ENCODE measurements around the gene ACCS.

Gene ACCS

GRCh38 chr11:44043157-44043556, 22.9 kb upstream of the ACCS start:
- Histone ChIP-seq H2BK12ac (ENCODE audit: low read length in 2 of 2) (no peak overlapping the region), H3K27ac (ENCODE audit: low read length, poor library complexity, severe bottlenecking) (no peak overlapping the region), H2BK5ac (ENCODE audit: low read depth, low read length, poor library complexity, severe bottlenecking) (no peak overlapping the region), H3K14ac (ENCODE audit: low read length in 2 of 2) (no peak overlapping the region), H3K79me1 (replicated peaks; ENCODE audit: low read length, poor library complexity, severe bottlenecking) (no peaks in the 10 kb centered on the region), H2BK15ac (ENCODE audit: low read depth, poor library complexity, severe bottlenecking) (no peak overlapping the region), H4K8ac (ENCODE audit: low read length) (no peak overlapping the region), H2AFZ (ENCODE audit: low read depth, low read length) (no peak overlapping the region), H3K18ac (ENCODE audit: low read depth in 1 of 2, low read length in 2 of 2) (no peak overlapping the region), H3K27me3 (ENCODE audit: control insufficient read depth in 1 of 2, insufficient read depth in 1 of 2, low read length in 2 of 2) (peaks cover under 1 to 40% of the 10 kb centered on the region in 2 experiments), H3K4ac (ENCODE audit: low read depth in 1 of 2, low read length in 2 of 2) (no peak overlapping the region), H4K91ac (ENCODE audit: low read length) (no peak overlapping the region), H3K23ac (ENCODE audit: low read length in 2 of 2) (no peak overlapping the region), H3K9me3 (ENCODE audit: control insufficient read depth, low read length) (peaks cover 9% of the 10 kb centered on the region), H3K4me3 (ENCODE audit: insufficient read depth in 1 of 2, low read depth in 1 of 2, low read length in 2 of 2) (no peak overlapping the region), H3K9ac (ENCODE audit: low read length) (no peak overlapping the region), H2AK5ac (ENCODE audit: low read length, severe bottlenecking) (no peak overlapping the region), H2BK120ac (ENCODE audit: low read depth, low read length) (no peak overlapping the region), H3K4me2 (ENCODE audit: low read length, poor library complexity, severe bottlenecking) (no peak overlapping the region), H3K36me3 (ENCODE audit: control insufficient read depth in 1 of 2, insufficient read depth in 2 of 2, low read depth in 1 of 2, low read length in 2 of 2) (no peaks in the 10 kb centered on the region), H3K4me1 (ENCODE audit: control insufficient read depth, insufficient read depth, low read depth, low read length) (no peaks in the 10 kb centered on the region)
- no peak for DNase-seq
- 80% methylated on average over 1 of the region's 2 CpGs for WGBS

- H3K36me3 ChIP-seq (ENCODE audit: control insufficient read depth in 1 of 2, insufficient read depth in 2 of 2, low read depth in 1 of 2, low read length in 2 of 2) = no peaks in the 10 kb centered on the region
- no peak overlapping the region for H2BK12ac ChIP-seq (ENCODE audit: low read length in 2 of 2)
- no peak overlapping the region for H2AK5ac ChIP-seq (ENCODE audit: low read length, severe bottlenecking)
- no peaks in the 10 kb centered on the region for H3K4me1 ChIP-seq (ENCODE audit: control insufficient read depth, insufficient read depth, low read depth, low read length)
- no peak overlapping the region for H2BK120ac ChIP-seq (ENCODE audit: low read depth, low read length)
- H4K8ac ChIP-seq (ENCODE audit: low read length) = no peak overlapping the region
- H3K27me3 ChIP-seq (ENCODE audit: control insufficient read depth in 1 of 2, insufficient read depth in 1 of 2, low read length in 2 of 2) = peaks cover 0 to 33% of the 10 kb centered on the region in 2 experiments
- no peak overlapping the region for H3K4ac ChIP-seq (ENCODE audit: low read depth in 1 of 2, low read length in 2 of 2)
- H3K27ac ChIP-seq (ENCODE audit: low read length, poor library complexity, severe bottlenecking) = no peak overlapping the region
- H3K18ac ChIP-seq (ENCODE audit: low read depth in 1 of 2, low read length in 2 of 2) = no peak overlapping the region
- H2BK15ac ChIP-seq (ENCODE audit: low read depth, poor library complexity, severe bottlenecking) = no peak overlapping the region
- H3K4me3 ChIP-seq (ENCODE audit: insufficient read depth in 1 of 2, low read depth in 1 of 2, low read length in 2 of 2) = no peak overlapping the region
- no peak for DNase-seq
- H3K79me1 ChIP-seq (replicated peaks; ENCODE audit: low read length, poor library complexity, severe bottlenecking) = no peaks in the 10 kb centered on the region
- H3K23ac ChIP-seq (ENCODE audit: low read length in 2 of 2) = no peak overlapping the region
- peaks cover 4% of the 10 kb centered on the region for H3K9me3 ChIP-seq (ENCODE audit: control insufficient read depth, low read length)
- 100% methylated on average over 1 of the region's 2 CpGs for WGBS
- no peak overlapping the region for H2BK5ac ChIP-seq (ENCODE audit: low read depth, low read length, poor library complexity, severe bottlenecking)
- no peak overlapping the region for H4K91ac ChIP-seq (ENCODE audit: low read length)
- H2AFZ ChIP-seq (ENCODE audit: low read depth, low read length) = no peak overlapping the region
- H3K4me2 ChIP-seq (ENCODE audit: low read length, poor library complexity, severe bottlenecking) = no peak overlapping the region
- H3K14ac ChIP-seq (ENCODE audit: low read length in 2 of 2) = no peak overlapping the region
- H3K9ac ChIP-seq (ENCODE audit: low read length) = no peak overlapping the region
Observed at GRCh38 chr11:44046182-44046581, 19.9 kb upstream of the ACCS start.

- no peak overlapping the region for H4K8ac ChIP-seq (ENCODE audit: low read length)
- 89% methylated on average over 2 of the region's 2 CpGs for WGBS
- H3K4me2 ChIP-seq (ENCODE audit: low read length, poor library complexity, severe bottlenecking) = no peak overlapping the region
- H3K18ac ChIP-seq (ENCODE audit: low read depth in 1 of 2, low read length in 2 of 2) = no peak overlapping the region
- H3K23ac ChIP-seq (ENCODE audit: low read length in 2 of 2) = no peak overlapping the region
- no peak overlapping the region for H2BK5ac ChIP-seq (ENCODE audit: low read depth, low read length, poor library complexity, severe bottlenecking)
- no peak overlapping the region for H3K14ac ChIP-seq (ENCODE audit: low read length in 2 of 2)
- H2AK5ac ChIP-seq (ENCODE audit: low read length, severe bottlenecking) = no peak overlapping the region
- no peak overlapping the region for H2BK12ac ChIP-seq (ENCODE audit: low read length in 2 of 2)
- H3K4me3 ChIP-seq (ENCODE audit: insufficient read depth in 1 of 2, low read depth in 1 of 2, low read length in 2 of 2) = no peak overlapping the region
- no peaks in the 10 kb centered on the region for H3K4me1 ChIP-seq (ENCODE audit: control insufficient read depth, insufficient read depth, low read depth, low read length)
- no peak overlapping the region for H4K91ac ChIP-seq (ENCODE audit: low read length)
- no peaks in the 10 kb centered on the region for H3K9me3 ChIP-seq (ENCODE audit: control insufficient read depth, low read length)
- H3K9ac ChIP-seq (ENCODE audit: low read length) = no peak overlapping the region
- H3K27me3 ChIP-seq (ENCODE audit: control insufficient read depth in 1 of 2, insufficient read depth in 1 of 2, low read length in 2 of 2) = peaks cover 11 to 38% of the 10 kb centered on the region in 2 experiments
- no peak overlapping the region for H3K27ac ChIP-seq (ENCODE audit: low read length, poor library complexity, severe bottlenecking)
- no peak overlapping the region for H2AFZ ChIP-seq (ENCODE audit: low read depth, low read length)
- no peak overlapping the region for H2BK120ac ChIP-seq (ENCODE audit: low read depth, low read length)
- no peaks in the 10 kb centered on the region for H3K79me1 ChIP-seq (replicated peaks; ENCODE audit: low read length, poor library complexity, severe bottlenecking)
- no peak overlapping the region for H2BK15ac ChIP-seq (ENCODE audit: low read depth, poor library complexity, severe bottlenecking)
- no peak for DNase-seq
- H3K4ac ChIP-seq (ENCODE audit: low read depth in 1 of 2, low read length in 2 of 2) = no peak overlapping the region
- no peaks in the 10 kb centered on the region for H3K36me3 ChIP-seq (ENCODE audit: control insufficient read depth in 1 of 2, insufficient read depth in 2 of 2, low read depth in 1 of 2, low read length in 2 of 2)
Observed at GRCh38 chr11:44047298-44047697, 18.8 kb upstream of the ACCS start.

GRCh38 chr11:44047931-44048431, 18.1 kb upstream of the ACCS start, which contains the start of gene ACCSL:
Gene ACCSL (plus strand): TSS chr11:44047981. CDS start chr11:44048037, 56 bp downstream.
- no peak within 1 kb of the TSS for H2AFZ ChIP-seq (ENCODE audit: low read depth, low read length)
- no peaks in the 10 kb centered on the region for H3K36me3 ChIP-seq (ENCODE audit: control insufficient read depth in 1 of 2, insufficient read depth in 2 of 2, low read depth in 1 of 2, low read length in 2 of 2)
- no peak within 1 kb of the TSS for H4K91ac ChIP-seq (ENCODE audit: low read length)
- 79% methylated on average over 12 of the region's 12 CpGs for WGBS
- H3K18ac ChIP-seq (ENCODE audit: low read depth in 1 of 2, low read length in 2 of 2) = no peak within 1 kb of the TSS
- H2BK5ac ChIP-seq (ENCODE audit: low read depth, low read length, poor library complexity, severe bottlenecking) = no peak within 1 kb of the TSS
- no peak within 1 kb of the TSS for H2AK5ac ChIP-seq (ENCODE audit: low read length, severe bottlenecking)
- H4K8ac ChIP-seq (ENCODE audit: low read length) = no peak within 1 kb of the TSS
- no peak within 1 kb of the TSS for H3K4me2 ChIP-seq (ENCODE audit: low read length, poor library complexity, severe bottlenecking)
- no peaks in the 10 kb centered on the region for H3K9me3 ChIP-seq (ENCODE audit: control insufficient read depth, low read length)
- H3K27ac ChIP-seq (ENCODE audit: low read length, poor library complexity, severe bottlenecking) = no peak within 1 kb of the TSS
- no peak within 1 kb of the TSS for H3K14ac ChIP-seq (ENCODE audit: low read length in 2 of 2)
- H3K23ac ChIP-seq (ENCODE audit: low read length in 2 of 2) = peak within 1 kb of the TSS in 1 of 2 experiments; percentile 26
- H3K4ac ChIP-seq (ENCODE audit: low read depth in 1 of 2, low read length in 2 of 2) = no peak within 1 kb of the TSS
- no peaks in the 10 kb centered on the region for H3K4me1 ChIP-seq (ENCODE audit: control insufficient read depth, insufficient read depth, low read depth, low read length)
- no peak within 1 kb of the TSS for H2BK12ac ChIP-seq (ENCODE audit: low read length in 2 of 2)
- no peak within 1 kb of the TSS for H2BK15ac ChIP-seq (ENCODE audit: low read depth, poor library complexity, severe bottlenecking)
- no peak for DNase-seq
- H2BK120ac ChIP-seq (ENCODE audit: low read depth, low read length) = no peak within 1 kb of the TSS
- no peak within 1 kb of the TSS for H3K4me3 ChIP-seq (ENCODE audit: insufficient read depth in 1 of 2, low read depth in 1 of 2, low read length in 2 of 2)
- H3K79me1 ChIP-seq (replicated peaks; ENCODE audit: low read length, poor library complexity, severe bottlenecking) = no peaks in the 10 kb centered on the region
- H3K27me3 ChIP-seq (ENCODE audit: control insufficient read depth in 1 of 2, insufficient read depth in 1 of 2, low read length in 2 of 2) = peaks cover 14 to 38% of the 10 kb centered on the region in 2 experiments
- H3K9ac ChIP-seq (ENCODE audit: low read length) = no peak within 1 kb of the TSS
